Duodenal mucosa (tissue), 2 donors: ENCODE data around the gene GSTP1.
"Not testable (repeated sequence)": the region's sequence is repeated elsewhere in the genome, so short reads cannot be mapped to it uniquely, and the experiment has no call there.

Experiments used
- H3K27ac ChIP-seq: one replicate; pipeline ENCODE4 v1.7.0; 2013; ENCODE audit warnings: low read depth, low read length
- H3K27me3 ChIP-seq, 2 donors: one replicate each; pipeline ENCODE4 v1.7.0; 2013; ENCODE audit warnings: low read length in 2 of 2, control low read depth in 1 of 2; ENCODE audit not compliant: insufficient read depth in 2 of 2, control insufficient read depth in 1 of 2
- H3K36me3 ChIP-seq, 2 donors: one replicate each; pipeline ENCODE4 v1.7.0; 2013; ENCODE audit warnings: low read length in 2 of 2, control low read depth in 1 of 2; ENCODE audit not compliant: insufficient read depth in 2 of 2, control insufficient read depth in 1 of 2
- H3K4me1 ChIP-seq, 2 donors: one replicate each; pipeline ENCODE4 v1.7.0; 2013; ENCODE audit warnings: low read length in 2 of 2, control low read depth in 1 of 2; ENCODE audit not compliant: insufficient read depth in 2 of 2, control insufficient read depth in 1 of 2
- H3K4me3 ChIP-seq, 2 donors: one replicate each; pipeline ENCODE4 v1.7.0; 2013; ENCODE audit warnings: low read length in 2 of 2, low read depth in 1 of 2
- H3K9ac ChIP-seq, 2 donors: one replicate each; pipeline ENCODE4 v1.7.0; 2013; ENCODE audit warnings: low read length in 2 of 2, low read depth in 1 of 2
- H3K9me3 ChIP-seq, 2 donors: one replicate each; pipeline ENCODE4 v1.7.0; 2013; ENCODE audit warnings: low read length in 2 of 2, control low read depth in 1 of 2; ENCODE audit not compliant: control insufficient read depth in 1 of 2

GSTP1 gene

GRCh38 chr11:67582011-67582410, 1.6 kb upstream of the GSTP1 start:
- no peak overlapping the region for H3K9ac ChIP-seq
- H3K27ac ChIP-seq: no peak overlapping the region
- H3K9me3 ChIP-seq: no peaks in the 10 kb centered on the region
- H3K27me3 ChIP-seq: peaks cover 2 to 3% of the 10 kb centered on the region in 2 donors
- H3K4me1 ChIP-seq: peaks cover 37 to 43% of the 10 kb centered on the region in 2 donors
- peaks cover 14 to 16% of the 10 kb centered on the region in 2 donors for H3K36me3 ChIP-seq
- no peak overlapping the region for H3K4me3 ChIP-seq

DNA sequence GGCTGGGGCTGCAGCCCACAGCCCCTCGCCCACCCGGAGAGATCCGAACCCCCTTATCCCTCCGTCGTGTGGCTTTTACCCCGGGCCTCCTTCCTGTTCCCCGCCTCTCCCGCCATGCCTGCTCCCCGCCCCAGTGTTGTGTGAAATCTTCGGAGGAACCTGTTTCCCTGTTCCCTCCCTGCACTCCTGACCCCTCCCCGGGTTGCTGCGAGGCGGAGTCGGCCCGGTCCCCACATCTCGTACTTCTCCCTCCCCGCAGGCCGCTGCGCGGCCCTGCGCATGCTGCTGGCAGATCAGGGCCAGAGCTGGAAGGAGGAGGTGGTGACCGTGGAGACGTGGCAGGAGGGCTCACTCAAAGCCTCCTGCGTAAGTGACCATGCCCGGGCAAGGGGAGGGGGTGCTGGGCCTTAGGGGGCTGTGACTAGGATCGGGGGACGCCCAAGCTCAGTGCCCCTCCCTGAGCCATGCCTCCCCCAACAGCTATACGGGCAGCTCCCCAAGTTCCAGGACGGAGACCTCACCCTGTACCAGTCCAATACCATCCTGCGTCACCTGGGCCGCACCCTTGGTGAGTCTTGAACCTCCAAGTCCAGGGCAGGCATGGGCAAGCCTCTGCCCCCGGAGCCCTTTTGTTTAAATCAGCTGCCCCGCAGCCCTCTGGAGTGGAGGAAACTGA, 731 bp downstream of the GSTP1 start:
- Histone ChIP-seq H3K4me1 (peaks cover 28 to 38% of the 10 kb centered on the region in 2 donors), H3K9me3 (no peaks in the 10 kb centered on the region), H3K36me3 (peaks cover 14 to 26% of the 10 kb centered on the region in 2 donors), H3K4me3 (peak overlapping the region; percentile 69 to 84), H3K27me3 (peaks cover 0 to 2% of the 10 kb centered on the region in 2 donors), H3K27ac (peak overlapping the region; percentile 93), H3K9ac (peak overlapping the region; percentile 84 to 95)

DNA sequence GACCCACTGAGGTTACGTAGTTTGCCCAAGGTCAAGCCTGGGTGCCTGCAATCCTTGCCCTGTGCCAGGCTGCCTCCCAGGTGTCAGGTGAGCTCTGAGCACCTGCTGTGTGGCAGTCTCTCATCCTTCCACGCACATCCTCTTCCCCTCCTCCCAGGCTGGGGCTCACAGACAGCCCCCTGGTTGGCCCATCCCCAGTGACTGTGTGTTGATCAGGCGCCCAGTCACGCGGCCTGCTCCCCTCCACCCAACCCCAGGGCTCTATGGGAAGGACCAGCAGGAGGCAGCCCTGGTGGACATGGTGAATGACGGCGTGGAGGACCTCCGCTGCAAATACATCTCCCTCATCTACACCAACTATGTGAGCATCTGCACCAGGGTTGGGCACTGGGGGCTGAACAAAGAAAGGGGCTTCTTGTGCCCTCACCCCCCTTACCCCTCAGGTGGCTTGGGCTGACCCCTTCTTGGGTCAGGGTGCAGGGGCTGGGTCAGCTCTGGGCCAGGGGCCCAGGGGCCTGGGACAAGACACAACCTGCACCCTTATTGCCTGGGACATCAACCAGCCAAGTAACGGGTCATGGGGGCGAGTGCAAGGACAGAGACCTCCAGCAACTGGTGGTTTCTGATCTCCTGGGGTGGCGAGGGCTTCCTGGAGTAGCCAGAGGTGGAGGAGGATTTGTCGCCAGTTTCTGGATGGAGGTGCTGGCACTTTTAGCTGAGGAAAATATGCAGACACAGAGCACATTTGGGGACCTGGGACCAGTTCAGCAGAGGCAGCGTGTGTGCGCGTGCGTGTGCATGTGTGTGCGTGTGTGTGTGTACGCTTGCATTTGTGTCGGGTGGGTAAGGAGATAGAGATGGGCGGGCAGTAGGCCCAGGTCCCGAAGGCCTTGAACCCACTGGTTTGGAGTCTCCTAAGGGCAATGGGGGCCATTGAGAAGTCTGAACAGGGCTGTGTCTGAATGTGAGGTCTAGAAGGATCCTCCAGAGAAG, 1.6 kb downstream of the GSTP1 start:
- Histone ChIP-seq H3K9me3 (no peaks in the 10 kb centered on the region), H3K36me3 (peaks cover 14 to 26% of the 10 kb centered on the region in 2 donors), H3K9ac (peak overlapping the region; percentile 44 to 95), H3K27ac (no peak overlapping the region), H3K4me3 (peak overlapping the region; percentile 69 to 84), H3K27me3 (no peaks in the 10 kb centered on the region), H3K4me1 (peaks cover 21 to 30% of the 10 kb centered on the region in 2 donors)

DNA sequence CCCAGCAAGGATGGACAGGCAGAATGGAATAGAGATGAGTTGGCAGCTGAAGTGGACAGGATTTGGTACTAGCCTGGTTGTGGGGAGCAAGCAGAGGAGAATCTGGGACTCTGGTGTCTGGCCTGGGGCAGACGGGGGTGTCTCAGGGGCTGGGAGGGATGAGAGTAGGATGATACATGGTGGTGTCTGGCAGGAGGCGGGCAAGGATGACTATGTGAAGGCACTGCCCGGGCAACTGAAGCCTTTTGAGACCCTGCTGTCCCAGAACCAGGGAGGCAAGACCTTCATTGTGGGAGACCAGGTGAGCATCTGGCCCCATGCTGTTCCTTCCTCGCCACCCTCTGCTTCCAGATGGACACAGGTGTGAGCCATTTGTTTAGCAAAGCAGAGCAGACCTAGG, 2.3 kb downstream of the GSTP1 start:
- Histone ChIP-seq H3K4me3 (no peak overlapping the region), H3K36me3 (peaks cover 14 to 26% of the 10 kb centered on the region in 2 donors), H3K27me3 (no peaks in the 10 kb centered on the region), H3K9ac (no peak overlapping the region), H3K4me1 (peaks cover 21 to 28% of the 10 kb centered on the region in 2 donors), H3K9me3 (no peaks in the 10 kb centered on the region), H3K27ac (no peak overlapping the region)

DNA sequence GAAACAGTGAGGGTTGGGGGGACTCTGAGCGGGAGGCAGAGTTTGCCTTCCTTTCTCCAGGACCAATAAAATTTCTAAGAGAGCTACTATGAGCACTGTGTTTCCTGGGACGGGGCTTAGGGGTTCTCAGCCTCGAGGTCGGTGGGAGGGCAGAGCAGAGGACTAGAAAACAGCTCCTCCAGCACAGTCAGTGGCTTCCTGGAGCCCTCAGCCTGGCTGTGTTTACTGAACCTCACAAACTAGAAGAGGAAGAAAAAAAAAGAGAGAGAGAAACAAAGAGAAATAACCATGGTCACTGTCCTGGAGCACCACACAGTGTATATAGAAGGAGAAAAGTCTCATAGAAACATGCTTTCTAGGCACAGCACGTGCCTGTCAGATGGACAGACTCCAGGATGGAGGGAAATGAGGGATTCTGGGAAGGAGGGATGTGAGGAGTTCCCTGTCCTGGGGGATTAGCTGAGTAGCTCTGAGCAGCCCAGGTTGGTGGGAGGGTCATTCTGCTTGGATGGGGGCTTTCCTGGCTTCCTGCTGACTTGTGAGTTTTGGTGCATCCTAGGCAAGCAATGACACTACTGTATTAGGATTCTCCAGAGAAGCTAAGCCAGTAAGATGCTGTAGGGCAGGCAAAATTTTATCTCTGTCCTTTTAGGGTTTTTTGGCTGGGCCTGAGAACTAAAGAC, 3.1 kb downstream of the GSTP1 start:
- peaks cover 21 to 25% of the 10 kb centered on the region in 2 donors for H3K4me1 ChIP-seq
- H3K4me3 ChIP-seq: no peak overlapping the region
- H3K27me3 ChIP-seq: no peaks in the 10 kb centered on the region
- peaks cover 14 to 26% of the 10 kb centered on the region in 2 donors for H3K36me3 ChIP-seq
- no peaks in the 10 kb centered on the region for H3K9me3 ChIP-seq
- H3K9ac ChIP-seq: no peak overlapping the region
- H3K27ac ChIP-seq: no peak overlapping the region

GRCh38 chr11:67588136-67588503, 4.5 kb downstream of the GSTP1 start:
- Histone ChIP-seq H3K9ac (no peak overlapping the region), H3K27ac (no peak overlapping the region), H3K4me1 (peaks cover 15 to 16% of the 10 kb centered on the region in 2 donors), H3K27me3 (no peaks in the 10 kb centered on the region), H3K36me3 (peaks cover 14 to 26% of the 10 kb centered on the region in 2 donors), H3K4me3 (no peak overlapping the region), H3K9me3 (no peaks in the 10 kb centered on the region)

DNA sequence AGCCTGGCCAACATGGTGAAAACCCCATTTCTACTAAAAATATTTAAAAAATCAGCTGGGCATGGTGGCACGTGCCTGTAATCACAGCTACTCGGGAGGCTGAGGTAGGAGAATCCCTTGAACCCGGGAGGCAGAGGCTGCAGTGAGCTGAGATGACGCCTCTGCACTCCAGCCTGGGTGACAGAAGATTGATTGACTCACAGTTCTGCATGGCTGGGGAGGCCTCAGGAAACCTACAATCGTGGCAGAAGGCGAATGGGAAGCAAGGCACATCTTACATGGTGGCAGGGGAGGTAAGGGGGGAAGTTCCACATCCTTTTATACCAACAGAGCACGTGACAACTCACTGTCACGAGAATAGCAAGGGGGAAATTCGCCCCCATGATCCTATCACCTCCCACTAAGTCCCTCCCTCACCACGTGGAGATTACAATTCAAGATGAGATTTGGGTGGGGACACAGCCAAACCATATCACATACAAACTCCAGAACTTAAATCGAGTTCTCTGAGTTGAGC, 5.3 kb downstream of the GSTP1 start:
- H3K27ac ChIP-seq, H3K4me3 ChIP-seq, H3K9me3 ChIP-seq, H3K27me3 ChIP-seq, H3K9ac ChIP-seq: not testable (repeated sequence)
- peaks cover 22 to 24% of the 10 kb centered on the region in 2 donors for H3K4me1 ChIP-seq
- peaks cover 14 to 26% of the 10 kb centered on the region in 2 donors for H3K36me3 ChIP-seq

DNA sequence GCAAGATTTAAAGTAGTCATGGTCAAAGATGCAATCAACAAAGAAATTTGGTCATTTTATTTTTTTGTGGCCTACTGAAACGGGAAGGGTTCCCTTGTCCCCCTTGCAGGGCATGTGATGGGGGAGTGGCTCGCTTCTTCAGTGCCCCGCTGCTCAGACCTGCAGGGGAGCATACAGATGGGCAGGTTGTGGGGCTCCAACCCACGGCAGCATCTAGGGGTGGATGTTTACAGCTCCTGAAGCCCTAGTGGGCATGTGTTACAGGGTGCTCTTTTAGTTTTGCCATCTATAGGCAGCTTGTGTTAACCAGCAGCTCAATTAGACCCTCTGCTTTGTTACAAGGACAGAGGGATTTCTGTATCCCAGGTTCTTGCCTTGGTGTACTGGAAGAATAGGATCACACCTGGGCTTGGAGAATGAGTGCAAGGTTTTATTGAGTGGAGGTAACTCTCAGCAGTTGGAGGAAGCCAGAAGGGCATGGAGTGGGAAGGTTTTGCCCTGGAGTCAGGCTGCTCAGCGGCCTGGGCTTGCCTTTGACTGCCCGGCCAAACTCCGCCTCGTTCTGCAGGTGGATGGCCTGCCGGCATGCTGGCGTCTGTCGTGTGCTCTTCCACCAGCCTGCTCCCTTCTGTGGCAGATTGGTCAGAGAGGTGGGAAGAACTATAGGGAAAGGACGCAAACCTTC, 9.4 kb downstream of the GSTP1 start:
- H3K4me3 ChIP-seq: no peak overlapping the region
- peaks cover 7 to 13% of the 10 kb centered on the region in 2 donors for H3K4me1 ChIP-seq
- H3K36me3 ChIP-seq: peaks cover 0 to 8% of the 10 kb centered on the region in 2 donors
- H3K9ac ChIP-seq: no peak overlapping the region
- H3K9me3 ChIP-seq: no peaks in the 10 kb centered on the region
- H3K27me3 ChIP-seq: no peaks in the 10 kb centered on the region
- H3K27ac ChIP-seq: no peak overlapping the region

- Histone ChIP-seq H3K4me3 (no peak overlapping the region), H3K9me3 (no peaks in the 10 kb centered on the region), H3K27ac (no peak overlapping the region), H3K9ac (no peak overlapping the region), H3K4me1 (peaks cover 7 to 13% of the 10 kb centered on the region in 2 donors), H3K27me3 (no peaks in the 10 kb centered on the region), H3K36me3 (peaks cover 0 to 5% of the 10 kb centered on the region in 2 donors)
These were observed 9.9 kb downstream of the GSTP1 start for GRCh38 chr11:67593565-67593905.
